ENCODE measurements around the gene BHMT2.
A peak's percentile ranks its signal among the peaks of the same experiment; 100 is the strongest.

The BHMT2 gene, protein sequence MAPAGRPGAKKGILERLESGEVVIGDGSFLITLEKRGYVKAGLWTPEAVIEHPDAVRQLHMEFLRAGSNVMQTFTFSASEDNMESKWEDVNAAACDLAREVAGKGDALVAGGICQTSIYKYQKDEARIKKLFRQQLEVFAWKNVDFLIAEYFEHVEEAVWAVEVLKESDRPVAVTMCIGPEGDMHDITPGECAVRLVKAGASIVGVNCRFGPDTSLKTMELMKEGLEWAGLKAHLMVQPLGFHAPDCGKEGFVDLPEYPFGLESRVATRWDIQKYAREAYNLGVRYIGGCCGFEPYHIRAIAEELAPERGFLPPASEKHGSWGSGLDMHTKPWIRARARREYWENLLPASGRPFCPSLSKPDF

DNA sequence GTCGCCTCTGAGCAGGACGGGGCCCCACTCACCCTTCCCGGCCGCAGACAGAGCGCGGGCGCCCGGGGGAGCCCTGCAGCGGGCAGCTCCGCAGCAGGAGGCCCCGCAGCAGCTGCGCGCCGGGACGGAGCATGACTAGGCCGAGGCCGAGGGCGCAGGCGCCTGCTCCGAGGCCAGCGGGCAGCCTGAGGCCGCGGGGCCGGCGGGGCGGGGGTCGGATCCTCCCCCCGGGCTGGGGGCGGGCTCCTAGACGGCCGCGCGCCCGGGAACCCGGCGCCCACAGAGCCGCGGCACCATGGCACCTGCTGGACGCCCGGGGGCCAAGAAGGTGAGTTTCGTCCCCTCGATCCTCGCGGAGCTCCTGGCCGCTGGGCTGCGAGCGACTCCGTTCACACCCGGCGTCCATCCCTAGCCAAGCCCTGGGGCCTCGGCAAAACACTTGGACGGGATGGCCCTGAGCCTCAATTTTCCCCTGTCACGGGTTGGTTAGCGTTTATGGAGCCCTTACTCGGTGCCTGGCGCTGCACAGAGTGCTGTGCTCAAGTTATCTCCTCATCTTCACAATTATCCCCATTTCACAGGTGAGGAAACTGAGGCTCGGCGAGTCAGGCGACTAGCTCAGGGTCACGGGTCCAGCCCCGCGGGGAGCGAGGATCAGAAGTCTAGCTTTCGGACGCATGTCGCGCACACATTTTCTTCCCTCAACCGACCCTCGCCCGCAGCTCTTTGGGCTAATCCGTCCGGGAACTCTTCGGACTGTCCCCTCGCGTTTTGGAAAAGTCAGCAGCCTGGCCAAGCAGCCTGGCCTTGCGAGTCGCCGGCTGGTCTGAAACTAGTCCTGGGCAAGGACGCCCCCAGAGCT is at the start of gene BHMT2, which contains the start of gene DMGDH:
TSS of gene BHMT2 (plus strand) at position 280 of the 862 bp plus-strand sequence. CDS start at position 296, 16 bp downstream.
TSS of gene DMGDH (minus strand) at position 187 of the 862 bp plus-strand sequence. CDS start at position 133, 54 bp downstream.
- peak; percentile 28 for DNase-seq

DNA sequence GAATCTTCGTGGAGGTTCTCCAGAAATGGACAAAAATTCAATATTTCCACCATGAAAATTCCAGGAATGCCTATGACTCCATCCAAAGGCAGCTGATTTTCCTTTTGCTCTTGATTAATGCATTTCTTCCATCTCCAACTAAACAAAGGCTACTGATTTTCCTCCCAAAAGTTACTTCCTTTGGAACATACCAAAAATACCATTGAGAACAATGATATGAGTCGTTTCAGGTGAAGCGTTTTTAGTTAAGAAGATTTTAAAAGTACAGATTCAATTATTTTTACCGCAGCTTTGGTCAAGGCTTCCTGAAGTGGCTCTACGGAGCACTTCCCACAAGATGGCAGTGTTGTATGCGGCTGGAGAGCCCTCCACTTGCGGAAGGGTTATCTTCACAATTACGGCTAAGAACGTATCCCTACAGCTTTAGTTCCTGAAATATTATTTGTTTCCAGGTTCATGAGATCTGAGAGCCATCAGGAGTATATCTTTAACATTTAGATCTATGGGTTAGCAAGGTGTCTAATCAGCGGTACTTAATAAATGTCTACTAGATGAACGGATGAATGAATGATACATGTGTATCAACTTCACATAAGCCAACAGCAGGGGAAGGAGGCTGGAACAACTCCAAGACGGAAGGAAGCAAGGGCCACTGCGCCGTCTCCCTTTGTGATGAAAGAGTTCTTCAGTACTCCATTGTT is 48.6 kb upstream of the BHMT2 start:
- DNase-seq, result peak; percentile 75

DNA sequence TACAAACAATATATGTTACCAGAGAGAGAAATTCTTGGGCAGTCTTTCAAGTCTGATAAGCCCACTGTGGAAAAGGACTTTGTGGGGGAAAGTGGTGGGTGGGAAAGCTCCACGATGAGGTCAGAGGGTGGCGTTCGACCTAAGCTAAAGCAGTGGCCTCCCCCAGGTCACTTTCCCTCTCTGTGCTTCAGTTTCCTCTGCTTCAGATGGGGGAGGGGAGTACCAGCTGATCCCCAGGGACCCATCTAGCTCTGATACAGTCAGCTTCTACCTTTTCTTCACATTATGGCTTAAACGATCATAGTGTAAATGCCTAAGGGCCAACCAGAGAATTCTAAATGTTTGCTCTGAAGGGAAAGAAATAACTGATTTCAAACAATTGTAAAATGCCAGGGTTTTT is 47.8 kb upstream of the BHMT2 start:
- no peak for DNase-seq

DNA sequence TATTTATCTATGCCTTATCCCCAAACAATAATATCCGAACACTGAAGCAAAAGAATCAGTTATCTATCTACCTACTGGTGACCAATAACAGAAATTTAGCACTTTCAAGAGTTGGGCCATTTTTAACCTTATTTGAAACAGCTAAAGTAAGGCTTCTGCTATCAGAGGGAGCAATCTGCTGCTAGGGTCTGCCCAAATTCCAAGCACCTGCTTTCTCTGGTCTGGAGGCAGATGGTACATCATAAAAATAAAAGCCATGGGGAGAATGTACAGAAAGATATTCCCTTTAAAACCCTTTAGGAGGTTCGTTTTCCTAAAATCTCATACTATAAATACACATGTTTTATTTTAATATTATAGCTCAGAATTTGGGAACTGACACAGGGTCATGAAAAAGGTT is 46.8 kb upstream of the BHMT2 start:
- DNase-seq, result no peak

DNA sequence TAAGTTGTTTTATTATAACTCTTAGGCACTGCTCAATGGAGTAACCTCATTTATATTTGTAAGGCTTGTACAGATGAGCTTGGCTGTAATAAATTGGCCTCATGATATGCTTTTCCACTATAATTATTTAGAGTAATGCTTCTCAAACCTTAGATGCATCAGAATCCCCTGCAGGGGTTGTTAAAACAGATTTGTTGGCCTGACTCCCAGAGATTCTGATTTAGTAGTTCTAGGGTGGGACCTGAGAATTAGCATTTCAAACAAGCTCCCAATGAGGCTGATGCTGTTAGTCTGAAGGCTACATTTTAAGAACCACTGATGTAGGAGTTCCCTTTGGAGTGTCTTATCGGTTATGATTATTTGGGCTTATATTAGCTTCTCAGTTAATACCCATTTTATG is 46.2 kb upstream of the BHMT2 start:
- DNase-seq, result no peak

DNA sequence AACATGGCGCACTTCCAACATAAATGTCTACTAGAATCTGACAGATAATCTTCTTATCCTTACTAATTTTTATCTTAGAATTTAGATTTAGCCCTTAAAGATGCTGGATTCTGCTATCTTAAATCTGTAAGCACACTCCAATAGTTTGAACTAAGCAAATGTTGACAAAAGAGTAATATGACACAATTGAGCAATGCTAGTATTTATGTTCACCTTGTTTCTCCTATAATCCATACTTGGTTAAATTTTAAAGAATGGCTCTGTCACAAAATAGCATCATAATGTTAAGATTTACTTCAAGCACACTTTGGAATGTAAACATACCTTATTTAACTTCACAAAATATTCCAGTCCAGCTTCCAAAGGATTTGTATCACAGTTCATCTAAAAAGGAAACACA is 45.6 kb upstream of the BHMT2 start:
- DNase-seq, result no peak

DNA sequence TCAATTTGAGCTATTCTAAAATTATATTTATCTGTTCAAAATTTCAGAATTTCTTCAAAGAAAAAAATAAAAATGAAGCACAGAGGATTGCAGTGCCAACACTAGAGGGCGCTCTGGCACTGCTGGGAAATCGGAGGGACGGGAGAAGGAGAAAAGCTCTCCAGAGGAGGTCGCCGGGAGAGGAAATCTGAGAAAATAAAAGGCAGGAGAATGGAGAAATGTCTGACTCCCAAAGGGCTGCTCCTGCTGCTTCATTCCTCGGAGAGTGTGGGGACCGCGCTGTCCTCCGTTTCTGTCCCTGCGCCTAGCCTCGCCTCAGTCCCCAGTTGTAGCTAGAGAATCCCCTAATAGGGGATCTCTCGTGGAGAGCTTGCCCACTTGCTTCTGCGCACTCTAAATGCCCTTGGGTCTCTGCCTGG is 44.5 kb upstream of the BHMT2 start:
- peak; percentile 88 for DNase-seq

DNA sequence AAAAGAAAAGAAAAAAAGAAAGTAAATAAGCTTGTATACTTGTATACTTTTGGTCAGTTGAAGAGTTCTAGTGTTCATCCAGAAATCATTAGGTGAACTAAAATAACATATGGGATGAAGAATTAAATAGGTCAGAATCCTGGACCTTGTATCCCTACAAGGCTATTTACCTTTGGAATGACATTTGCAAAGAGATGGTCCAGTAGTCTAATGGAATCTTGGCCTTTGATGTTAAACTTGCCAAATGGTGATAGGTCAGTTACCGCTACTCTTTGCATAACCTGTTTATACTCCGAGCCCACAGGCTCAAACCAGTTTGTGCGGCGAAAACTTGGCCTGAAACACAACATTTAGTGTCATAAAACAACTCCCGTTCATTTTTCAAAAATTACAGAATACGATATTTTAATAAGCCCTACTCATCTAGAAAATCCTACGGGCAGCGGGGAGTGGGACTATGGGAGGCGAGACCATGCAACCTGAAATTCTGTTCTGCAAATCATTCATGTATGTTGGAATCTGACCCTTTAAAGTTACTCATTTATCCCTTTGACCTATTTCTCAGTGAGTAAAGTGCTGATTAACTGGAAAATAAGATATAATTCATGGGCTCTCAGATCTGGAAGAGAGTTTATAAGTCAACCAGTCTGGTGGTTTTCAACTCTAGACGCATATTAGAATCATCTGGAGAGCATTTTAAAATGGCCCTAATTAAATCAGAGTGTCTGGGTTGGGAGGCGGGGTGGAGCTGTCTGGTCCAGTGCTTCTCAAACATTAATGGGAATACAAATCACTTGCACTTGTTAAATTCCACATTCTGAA is 38.7 kb upstream of the BHMT2 start:
- DNase-seq, result no peak

DNA sequence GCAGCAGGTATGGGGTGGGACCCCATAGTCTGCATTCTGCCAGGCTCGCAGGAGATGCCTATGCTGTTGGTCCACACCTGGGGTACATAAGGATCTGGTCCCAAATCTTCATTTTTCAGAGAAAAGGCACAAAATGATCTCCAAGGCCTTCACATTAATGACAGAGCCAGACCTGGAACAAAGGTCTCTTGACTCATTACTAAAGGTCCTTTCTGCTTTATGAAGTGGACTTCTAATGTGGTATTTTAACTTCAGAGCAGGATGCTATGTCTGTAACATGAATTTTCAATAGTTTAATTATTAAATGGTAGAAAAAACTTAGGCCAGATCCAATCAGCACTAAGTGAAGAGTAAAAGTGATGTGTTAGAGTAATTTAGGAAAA is 38.1 kb upstream of the BHMT2 start:
- DNase-seq, result no peak

DNA sequence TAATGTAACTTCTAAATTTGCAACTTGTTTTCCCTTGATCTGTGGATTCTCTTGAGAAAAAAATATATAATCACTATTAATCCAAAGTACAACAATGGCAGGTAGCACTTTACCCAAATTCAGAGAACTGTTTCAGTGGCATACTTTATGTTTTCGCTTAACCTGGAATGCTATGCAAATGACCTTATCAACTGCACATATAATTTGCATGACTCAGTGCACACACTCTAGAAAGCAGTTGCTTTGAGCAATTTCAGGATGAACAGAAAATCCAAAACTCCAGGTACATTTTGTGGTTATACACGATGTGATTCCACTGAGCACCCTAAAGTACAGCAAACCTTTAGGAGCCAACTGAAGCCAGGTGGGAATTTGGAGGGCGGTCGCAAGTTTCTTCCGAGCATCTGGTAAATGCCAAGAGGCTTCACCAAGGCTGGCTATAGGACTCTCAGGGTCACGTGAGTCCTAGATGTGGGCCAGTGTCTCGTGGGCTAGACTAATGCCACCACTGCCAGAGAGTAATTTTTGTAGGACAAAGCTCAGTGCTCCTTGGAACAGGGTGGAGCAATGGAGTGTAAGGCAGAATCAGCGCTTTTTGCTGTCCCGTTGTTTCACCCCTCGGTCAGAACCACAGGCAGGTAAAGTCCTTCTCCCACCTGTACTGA is 37.4 kb upstream of the BHMT2 start:
- no peak for DNase-seq

DNA sequence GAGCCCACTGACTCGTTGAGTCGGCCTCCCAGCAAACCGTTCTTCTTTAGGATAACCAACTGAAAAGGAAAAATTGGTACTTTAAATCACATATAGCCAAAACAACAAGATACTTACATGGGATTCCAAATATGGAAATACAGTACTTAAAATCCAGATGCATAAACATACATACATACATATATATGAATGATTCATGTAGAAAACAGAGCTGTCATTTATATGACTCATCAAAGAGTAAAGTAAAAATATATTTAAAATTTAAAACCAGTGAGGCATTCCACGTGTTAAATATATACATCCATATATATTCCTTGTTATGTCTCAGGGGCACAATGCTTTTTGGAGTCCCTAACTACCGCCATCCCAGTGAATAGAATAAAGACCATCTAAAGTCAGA is 36.8 kb upstream of the BHMT2 start:
- no peak for DNase-seq

DNA sequence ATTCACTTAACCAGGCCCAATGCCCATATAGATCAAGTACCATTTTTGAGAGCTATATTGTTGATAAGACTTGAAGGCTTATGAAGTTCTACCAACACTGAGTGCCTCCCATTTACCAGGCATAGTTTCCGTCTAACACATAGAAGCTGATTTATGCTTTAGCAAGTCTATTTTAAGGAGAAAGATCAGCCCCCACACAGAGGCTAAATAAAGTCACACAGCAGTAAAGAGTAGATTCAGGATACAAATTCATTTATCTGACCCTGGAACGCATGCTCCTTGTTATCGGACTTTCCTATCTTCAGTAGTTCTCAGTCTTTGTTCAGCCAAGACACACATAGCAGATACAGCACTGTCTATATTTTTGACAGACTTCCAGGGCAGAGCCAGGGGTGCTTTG is 34.3 kb upstream of the BHMT2 start:
- no peak for DNase-seq

DNA sequence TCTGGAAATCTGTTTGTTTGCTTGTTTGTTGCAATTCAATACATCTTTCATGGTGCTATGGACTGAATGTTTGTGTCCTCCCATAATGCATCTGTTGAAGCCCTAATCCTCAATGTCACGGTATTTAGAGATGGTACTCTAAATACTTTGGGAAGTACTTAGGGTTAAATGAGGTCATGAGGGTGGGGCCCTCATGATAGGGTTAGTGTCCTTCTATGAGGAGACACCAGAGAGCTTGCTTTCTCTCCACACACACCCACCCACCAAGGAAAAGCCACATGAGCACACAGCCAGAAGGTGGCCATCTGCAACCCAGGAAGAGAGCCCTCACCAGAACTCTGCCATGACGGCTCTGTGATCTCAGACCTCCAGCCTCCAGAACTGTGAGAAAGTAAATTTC is 32.8 kb upstream of the BHMT2 start:
- DNase-seq, result no peak

DNA sequence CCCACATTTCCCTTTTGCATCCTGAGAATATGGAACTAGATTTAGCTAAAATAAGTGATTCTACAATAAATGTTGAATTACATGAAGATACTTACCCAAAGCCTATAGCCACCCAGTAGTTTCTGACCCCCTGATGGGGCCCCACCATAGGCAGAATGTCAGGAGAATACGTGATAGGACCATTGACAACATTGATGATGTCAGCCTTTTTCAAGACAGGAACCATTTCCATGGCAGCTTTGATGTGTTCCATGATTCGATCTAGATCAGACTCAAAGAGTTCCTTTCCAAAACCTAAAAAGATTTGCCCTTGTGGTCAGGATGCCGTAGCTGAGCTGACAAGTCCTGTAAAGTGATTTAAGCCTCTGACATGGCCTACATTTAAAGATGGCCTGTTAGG is 27.4 kb upstream of the BHMT2 start:
- no peak for DNase-seq

DNA sequence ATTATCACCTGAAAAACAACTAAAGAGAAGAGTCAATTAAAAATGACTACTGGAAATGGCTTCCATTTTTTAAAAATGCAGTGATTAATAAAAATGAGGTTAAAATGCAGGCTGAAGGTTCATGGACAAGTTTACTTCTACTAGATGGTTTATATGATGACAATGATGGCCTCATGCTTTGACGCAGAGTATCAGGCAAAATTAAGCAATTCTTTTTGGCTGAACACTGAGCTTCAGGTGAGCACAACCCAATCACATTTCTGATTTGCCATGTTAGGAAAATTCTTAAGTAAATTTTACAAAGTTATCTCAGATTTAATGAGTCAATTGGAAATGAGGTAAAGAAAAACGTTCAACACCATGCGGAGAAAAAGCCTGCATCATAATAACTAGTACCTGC is 22.4 kb upstream of the BHMT2 start:
- DNase-seq, result no peak

DNA sequence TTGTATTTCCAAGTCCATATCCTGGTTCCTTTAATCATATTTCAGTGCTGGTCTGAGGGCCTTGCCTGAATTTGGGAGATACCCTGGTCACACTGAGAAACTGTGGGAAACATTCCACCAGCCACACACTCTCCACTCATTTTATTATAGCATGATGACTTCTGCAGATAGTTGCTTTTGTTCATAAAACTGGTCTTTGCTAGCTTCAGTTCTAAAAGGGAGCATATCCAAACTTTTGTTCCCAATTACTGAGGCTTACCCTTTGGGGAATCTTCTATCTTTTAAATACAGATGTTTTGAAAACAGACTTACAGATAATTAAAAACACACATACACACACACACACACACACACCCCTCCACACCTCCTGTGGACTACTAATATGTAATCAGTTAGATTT is 21.1 kb upstream of the BHMT2 start:
- no peak for DNase-seq

DNA sequence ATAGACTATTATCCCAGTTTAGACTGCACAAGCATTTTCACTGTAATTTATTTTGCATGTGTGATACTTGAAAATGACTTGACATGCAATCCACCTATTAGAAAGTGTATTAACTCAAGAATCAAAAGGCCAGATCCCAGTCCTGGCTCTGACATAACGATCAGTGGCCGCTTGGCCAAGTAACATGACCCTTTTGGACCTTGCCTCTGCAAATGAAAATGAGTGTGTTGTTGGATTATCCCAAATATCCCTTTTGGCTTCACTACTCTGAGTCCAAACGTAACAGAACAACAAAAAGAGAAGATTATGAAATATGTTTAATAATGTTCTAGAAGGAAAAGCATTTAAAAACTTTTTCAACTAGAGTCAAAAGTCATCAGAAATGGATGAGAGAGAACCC is 19.1 kb upstream of the BHMT2 start:
- no peak for DNase-seq

DNA sequence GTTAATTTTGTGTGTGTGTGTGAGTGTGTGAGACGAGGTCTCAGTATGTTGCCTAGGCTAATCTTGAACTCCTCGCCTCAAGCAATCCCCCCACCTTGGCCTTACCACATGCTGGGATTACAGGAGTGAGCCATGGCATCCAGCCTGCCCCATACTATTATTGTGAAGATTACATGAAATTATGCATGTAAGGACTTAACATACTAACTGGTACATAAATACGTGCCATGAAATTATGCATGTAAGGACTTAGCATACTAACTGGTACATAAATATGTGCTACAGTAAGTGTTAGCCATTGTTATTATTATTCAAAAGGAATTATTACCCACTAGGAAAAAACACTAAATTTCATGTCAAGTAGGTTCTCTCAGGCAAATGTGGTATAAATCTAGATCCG is 16.2 kb upstream of the BHMT2 start:
- no peak for DNase-seq

DNA sequence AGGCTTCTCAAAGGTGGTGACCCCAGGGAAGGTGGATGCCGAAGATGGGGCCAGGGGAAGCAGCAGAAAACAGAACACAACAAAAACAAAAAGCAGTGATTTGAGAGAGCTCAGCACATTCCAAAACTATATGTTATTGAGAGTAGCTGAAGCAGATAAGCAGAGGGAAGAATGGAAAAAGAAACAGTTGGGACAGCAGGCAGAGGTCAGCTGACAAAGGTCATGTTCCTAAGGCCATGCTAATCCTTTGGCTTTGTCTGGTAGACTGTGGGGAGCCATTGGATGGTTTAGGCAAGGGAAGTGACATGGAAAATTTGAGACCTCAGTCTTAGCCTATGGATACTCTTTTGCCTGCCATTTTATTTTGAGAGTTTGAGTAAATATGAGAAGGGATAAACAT is 14.6 kb upstream of the BHMT2 start:
- DNase-seq, result no peak

DNA sequence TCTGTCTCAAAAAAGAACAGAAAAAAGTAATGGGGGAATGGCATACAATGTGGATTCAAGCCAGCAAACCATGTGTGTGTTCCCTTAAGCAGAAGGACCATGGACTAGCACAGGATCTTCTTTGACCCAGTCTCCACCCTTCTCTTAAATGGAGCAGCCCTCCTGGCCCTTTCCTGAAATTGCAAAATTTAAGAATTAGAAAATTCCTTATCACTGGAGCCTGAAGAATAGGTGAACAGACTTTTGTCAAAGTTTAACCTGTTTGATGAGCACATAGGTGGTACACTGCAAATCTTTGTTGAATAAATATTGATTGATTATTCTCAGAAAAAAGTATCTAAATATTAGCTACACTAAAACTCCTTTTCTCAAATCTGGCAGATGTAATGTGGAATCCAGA is 12.7 kb upstream of the BHMT2 start:
- DNase-seq, result no peak

DNA sequence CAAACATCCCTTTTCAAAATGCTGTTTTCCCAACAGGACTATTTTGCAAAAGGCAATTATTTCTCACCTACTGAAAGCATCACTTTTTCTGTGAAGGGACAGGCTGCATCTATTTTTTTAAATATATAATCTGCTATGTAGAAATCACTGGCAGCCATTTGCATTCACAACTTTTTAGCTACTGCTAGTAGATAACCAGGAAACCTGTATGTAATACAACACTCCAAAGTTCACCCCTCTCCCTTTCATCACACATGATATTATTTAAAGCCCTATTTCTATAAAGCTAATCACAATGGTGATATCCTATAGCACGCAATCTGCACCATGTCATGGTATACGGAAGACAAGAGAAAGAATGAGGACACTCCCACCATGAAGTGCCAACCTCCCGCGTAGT is 9.9 kb upstream of the BHMT2 start:
- no peak for DNase-seq

DNA sequence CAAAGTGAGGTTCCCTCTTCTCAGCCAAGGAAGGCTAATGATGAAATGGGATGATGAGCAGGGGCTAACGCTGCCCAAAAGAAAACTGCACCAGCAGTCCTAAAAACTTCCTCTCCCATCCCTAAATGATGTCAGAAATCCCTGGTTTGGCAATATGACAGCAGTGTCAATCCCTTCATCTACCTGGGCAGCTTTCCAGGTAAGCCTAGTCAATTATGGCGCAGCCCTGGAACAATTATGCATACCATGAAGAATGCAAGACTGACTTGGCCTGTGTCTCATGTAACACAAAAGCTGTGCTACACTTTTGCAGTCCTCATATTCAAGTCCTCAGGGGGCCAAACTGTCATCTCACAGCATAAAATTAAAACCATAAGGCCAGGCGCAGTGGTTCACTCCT is 7.1 kb upstream of the BHMT2 start:
- DNase-seq, result no peak

All from retina (tissue), 1 donor.